HUES6 (cell line): ENCODE measurements around the gene AP5Z1.

Experiments used
- H3K27ac ChIP-seq: 2 replicates; pipeline ENCODE4 v1.7.0; 2013; ENCODE audit warnings: low read depth, mild to moderate bottlenecking, low read length, inconsistent platforms
- H3K27me3 ChIP-seq: 2 replicates; pipeline ENCODE4 v1.6.1; 2013; ENCODE audit warnings: low read length; ENCODE audit not compliant: control insufficient read depth, insufficient read depth
- H3K36me3 ChIP-seq: 2 replicates; pipeline ENCODE4 v1.6.1; 2013; ENCODE audit warnings: low read length; ENCODE audit not compliant: control insufficient read depth, insufficient read depth
- H3K4me1 ChIP-seq: 2 replicates; pipeline ENCODE4 v1.6.1; 2013; ENCODE audit warnings: low read length; ENCODE audit not compliant: control insufficient read depth, insufficient read depth
- H3K4me3 ChIP-seq: 2 replicates; pipeline ENCODE4 v1.5.1; 2013; ENCODE audit warnings: low read depth, low read length
- H3K9ac ChIP-seq: one replicate; pipeline ENCODE4 v1.6.1; 2013; ENCODE audit warnings: mild to moderate bottlenecking, low read length
- H3K9me3 ChIP-seq: 2 replicates; pipeline ENCODE4 v1.6.1; 2013; ENCODE audit warnings: low read depth, low read length; ENCODE audit not compliant: control insufficient read depth, insufficient read depth

AP5Z1 gene

DNA sequence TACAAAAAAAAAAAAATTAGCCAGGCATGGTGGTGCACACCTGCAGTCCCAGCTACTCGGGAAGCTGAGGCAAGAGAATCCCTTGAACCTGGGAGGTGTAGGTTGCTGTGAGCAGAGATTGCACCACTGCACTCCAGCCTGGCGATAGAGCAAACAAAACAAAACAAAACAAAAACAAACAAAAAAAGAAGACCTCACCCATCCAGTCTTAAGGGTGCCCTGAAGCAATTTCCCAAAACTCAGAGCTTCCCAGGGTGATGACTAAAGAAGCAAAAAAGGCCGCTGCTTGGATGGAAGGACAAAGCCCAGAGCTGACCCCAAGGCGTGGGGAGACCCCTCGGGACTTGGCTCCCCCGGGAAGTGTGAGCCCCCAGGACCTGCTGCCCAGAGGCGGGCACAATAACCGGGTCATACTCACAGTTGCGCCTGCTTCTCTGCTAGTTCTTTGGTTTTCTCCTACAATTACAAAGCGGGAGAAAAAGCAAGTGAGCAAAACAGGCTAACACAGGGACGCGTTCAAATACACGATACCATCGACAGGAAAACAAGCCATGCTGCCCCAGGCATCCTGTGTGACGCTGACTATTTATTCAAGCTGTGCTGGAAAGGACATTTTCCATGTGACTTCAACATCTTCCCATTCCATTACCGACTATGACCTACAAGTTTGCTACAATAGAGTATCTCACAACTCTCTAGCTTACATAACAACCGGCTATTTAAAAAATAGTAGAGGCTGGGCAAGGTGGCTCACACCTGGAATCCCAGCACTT lies 56.5 kb downstream of the AP5Z1 start:
- H3K36me3 ChIP-seq = no peaks in the 10 kb centered on the region
- H3K27me3 ChIP-seq = no peaks in the 10 kb centered on the region
- H3K4me1 ChIP-seq = no peaks in the 10 kb centered on the region
- H3K4me3 ChIP-seq = no peak overlapping the region
- no peak overlapping the region for H3K9ac ChIP-seq
- no peak overlapping the region for H3K27ac ChIP-seq
- H3K9me3 ChIP-seq = no peaks in the 10 kb centered on the region

DNA sequence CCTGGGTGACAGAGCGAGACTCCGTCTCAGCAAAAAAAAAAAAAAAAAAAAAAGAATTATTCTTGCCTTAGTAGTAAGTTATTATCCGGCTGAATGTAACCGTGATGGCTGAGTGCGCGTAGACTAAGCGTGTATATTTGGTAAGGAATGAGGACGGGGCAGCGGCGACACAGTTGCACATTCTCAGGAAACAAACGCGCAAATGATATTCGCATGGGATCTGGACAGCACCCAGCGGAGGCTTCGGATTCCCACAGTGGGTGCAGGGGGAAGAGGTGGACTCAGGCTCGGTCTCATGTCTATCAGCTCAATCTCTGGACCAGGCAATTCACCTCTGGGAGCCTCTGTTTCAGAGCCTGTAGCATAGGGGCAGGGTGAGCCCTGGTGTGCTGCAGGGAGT lies 57.3 kb downstream of the AP5Z1 start:
- H3K9ac ChIP-seq = no peak overlapping the region
- peaks cover 5% of the 10 kb centered on the region for H3K4me1 ChIP-seq
- H3K4me3 ChIP-seq = no peak overlapping the region
- H3K27me3 ChIP-seq = no peaks in the 10 kb centered on the region
- H3K27ac ChIP-seq = no peak overlapping the region
- H3K36me3 ChIP-seq = no peaks in the 10 kb centered on the region
- H3K9me3 ChIP-seq = no peaks in the 10 kb centered on the region

- Histone ChIP-seq H3K4me3 (no peak overlapping the region), H3K9me3 (no peaks in the 10 kb centered on the region), H3K27ac (no peak overlapping the region), H3K9ac (no peak overlapping the region), H3K36me3 (no peaks in the 10 kb centered on the region), H3K4me1 (peaks cover 10% of the 10 kb centered on the region), H3K27me3 (no peaks in the 10 kb centered on the region)
Observed at GRCh38 chr7:4833176-4833575, 57.8 kb downstream of the AP5Z1 start.

DNA sequence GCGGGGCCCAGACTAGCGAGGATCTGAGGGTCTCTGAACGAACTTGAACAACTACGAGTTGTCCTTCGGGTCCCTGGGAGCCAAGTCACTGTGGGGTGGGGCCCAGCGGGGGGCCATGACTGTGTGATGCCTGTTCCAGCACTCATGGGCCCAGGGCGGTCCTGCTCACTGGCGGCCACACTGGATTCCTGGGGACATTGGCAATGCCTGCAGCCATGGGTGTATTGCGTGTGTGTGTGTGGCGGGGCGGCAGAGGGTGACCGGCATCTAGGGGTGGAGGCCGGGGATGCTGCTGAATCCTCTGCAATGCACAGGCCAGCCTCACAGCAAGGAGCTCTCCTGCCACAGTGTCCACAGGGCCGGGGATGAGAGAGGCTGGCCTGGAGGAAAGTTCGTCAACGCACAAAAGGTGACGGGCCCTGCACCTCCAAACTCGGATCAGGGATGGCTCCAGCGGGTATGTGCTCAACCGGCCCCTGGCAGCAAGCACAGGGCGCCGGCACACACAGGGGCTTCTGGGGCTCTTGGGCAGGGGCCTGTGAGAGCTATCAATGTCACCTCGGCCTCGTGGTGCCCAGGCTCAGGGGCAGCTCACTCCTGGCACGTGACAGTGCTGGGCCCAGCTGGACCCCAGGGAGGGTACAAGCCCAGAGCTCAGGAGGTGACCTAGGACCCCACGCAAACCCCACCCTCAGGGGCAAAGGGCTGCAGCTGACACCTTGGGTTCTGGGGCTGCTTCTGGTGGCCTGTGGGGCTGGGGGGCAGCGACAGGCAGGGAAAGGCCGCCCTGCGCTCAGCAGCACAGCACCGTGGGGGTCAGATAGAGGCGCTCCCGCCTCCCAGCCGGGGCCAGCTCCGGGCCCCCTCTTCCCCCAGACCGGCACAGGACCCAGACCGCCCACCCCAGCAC lies 58.5 kb downstream of the AP5Z1 start:
- H3K27ac ChIP-seq = no peak overlapping the region
- H3K27me3 ChIP-seq = no peaks in the 10 kb centered on the region
- H3K9me3 ChIP-seq = no peaks in the 10 kb centered on the region
- no peaks in the 10 kb centered on the region for H3K36me3 ChIP-seq
- no peak overlapping the region for H3K4me3 ChIP-seq
- H3K9ac ChIP-seq = no peak overlapping the region
- H3K4me1 ChIP-seq = peaks cover 12% of the 10 kb centered on the region

DNA sequence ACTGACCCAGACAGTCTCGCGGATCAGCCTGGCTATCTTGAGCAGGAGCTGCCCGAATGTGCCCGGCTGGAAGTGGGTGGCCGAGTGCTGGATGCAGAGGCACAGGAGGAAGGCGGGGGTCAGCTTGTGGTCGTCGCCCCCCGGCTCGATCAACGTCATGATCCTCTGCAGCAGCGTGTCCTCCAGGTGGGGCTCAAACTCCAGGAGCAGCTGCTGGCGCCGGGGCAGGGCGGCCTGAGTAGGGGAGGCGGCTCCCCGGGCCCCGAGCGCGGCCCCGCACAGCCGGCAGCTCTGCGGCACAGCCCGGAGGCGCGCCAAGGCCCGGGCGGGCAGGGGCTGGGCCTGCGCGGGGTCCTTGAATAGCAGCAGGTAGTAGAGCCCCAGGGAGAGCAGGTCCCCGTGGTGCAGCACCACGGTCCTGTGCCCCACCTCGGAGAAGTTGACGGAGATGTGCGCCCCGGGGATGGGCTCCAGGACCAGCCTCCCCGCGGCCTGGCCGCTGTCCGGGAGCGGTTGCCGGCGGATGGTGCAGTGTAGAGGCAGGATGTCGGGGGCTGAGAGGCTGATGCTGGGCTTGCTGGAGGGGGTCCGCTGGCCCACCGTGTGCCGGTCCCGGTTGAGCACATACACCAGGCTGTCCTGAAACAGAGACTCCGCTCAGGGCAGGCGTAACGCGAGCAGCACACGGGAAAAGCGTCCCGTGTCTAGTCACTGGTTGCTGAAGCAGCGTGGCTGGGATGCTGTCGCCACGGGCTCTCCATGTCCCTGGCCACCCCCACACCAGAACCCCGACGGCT lies 59.4 kb downstream of the AP5Z1 start:
- no peaks in the 10 kb centered on the region for H3K9me3 ChIP-seq
- H3K27me3 ChIP-seq = no peaks in the 10 kb centered on the region
- H3K36me3 ChIP-seq = no peaks in the 10 kb centered on the region
- H3K27ac ChIP-seq = no peak overlapping the region
- H3K4me3 ChIP-seq = no peak overlapping the region
- peaks cover 12% of the 10 kb centered on the region for H3K4me1 ChIP-seq
- no peak overlapping the region for H3K9ac ChIP-seq

- H3K36me3 ChIP-seq = no peaks in the 10 kb centered on the region
- peaks cover 12% of the 10 kb centered on the region for H3K4me1 ChIP-seq
- H3K9me3 ChIP-seq = no peaks in the 10 kb centered on the region
- H3K27me3 ChIP-seq = no peaks in the 10 kb centered on the region
- no peak overlapping the region for H3K9ac ChIP-seq
- H3K4me3 ChIP-seq = no peak overlapping the region
- H3K27ac ChIP-seq = no peak overlapping the region
Observed at GRCh38 chr7:4835398-4836205, 60.2 kb downstream of the AP5Z1 start.

GRCh38 chr7:4836206-4836661 lies 60.8 kb downstream of the AP5Z1 start:
- Histone ChIP-seq H3K4me3 (no peak overlapping the region), H3K36me3 (no peaks in the 10 kb centered on the region), H3K27ac (no peak overlapping the region), H3K27me3 (no peaks in the 10 kb centered on the region), H3K4me1 (peaks cover 12% of the 10 kb centered on the region), H3K9me3 (no peaks in the 10 kb centered on the region), H3K9ac (no peak overlapping the region)

GRCh38 chr7:4837041-4837802 lies 61.8 kb downstream of the AP5Z1 start:
- Histone ChIP-seq H3K27ac (no peak overlapping the region), H3K4me3 (no peak overlapping the region), H3K9ac (no peak overlapping the region), H3K4me1 (peaks cover 12% of the 10 kb centered on the region), H3K9me3 (no peaks in the 10 kb centered on the region), H3K36me3 (no peaks in the 10 kb centered on the region), H3K27me3 (no peaks in the 10 kb centered on the region)

GRCh38 chr7:4837803-4838625 lies 62.6 kb downstream of the AP5Z1 start:
- H3K27ac ChIP-seq = no peak overlapping the region
- no peak overlapping the region for H3K9ac ChIP-seq
- H3K36me3 ChIP-seq = no peaks in the 10 kb centered on the region
- no peaks in the 10 kb centered on the region for H3K9me3 ChIP-seq
- H3K4me1 ChIP-seq = peaks cover 12% of the 10 kb centered on the region
- no peak overlapping the region for H3K4me3 ChIP-seq
- H3K27me3 ChIP-seq = no peaks in the 10 kb centered on the region
